Gastrocnemius medialis (tissue), 4 donors: Measurements from ENCODE around the gene POU2F2. TPM values are rescaled to one million over a fixed set of nuclear protein-coding genes. Genes with fewer than 3 reads are reported as not detected.

Source experiments
- ATAC-seq, 2 donors: fragments of 150-250 bp; one replicate each; pipeline ENCODE4 v1.9.1; 2016
- DNase-seq, 2 donors: peaks; one replicate each; pipeline ENCODE4 v3.0.0-alpha.2; 2019
- H3K27ac ChIP-seq, 4 donors: fragments of 200-600 bp; sonication (generic); 1 replicate in 1 of 4; 2 replicates in 3 of 4; pipeline ENCODE4 v1.5.1; 2016 to 2018; ENCODE audit warnings: mild to moderate bottlenecking in 2 of 4, moderate library complexity in 1 of 4
- H3K27me3 ChIP-seq, 3 donors: fragments of 200-600 bp; sonication (generic) in 2 of 3; 1 replicate in 1 of 3; 2 replicates in 2 of 3; pipeline versions ENCODE4 v1.5.1 to v1.6.0; 2016 to 2019; ENCODE audit warnings: mild to moderate bottlenecking in 1 of 3, moderate library complexity in 1 of 3
- H3K36me3 ChIP-seq, 2 donors: fragments of 200-600 bp; sonication (generic) in 1 of 2; one replicate each; pipeline ENCODE4 v1.5.1; 2017 to 2018
- H3K4me1 ChIP-seq, 2 donors: fragments of 200-600 bp; sonication (generic) in 1 of 2; one replicate each; pipeline ENCODE4 v1.5.1; 2016 to 2017; ENCODE audit warnings: mild to moderate bottlenecking in 2 of 2
- H3K4me3 ChIP-seq, 4 donors: fragments of 200-600 bp; sonication (generic) in 3 of 4; 1 replicate in 1 of 4; 2 replicates in 3 of 4; pipeline ENCODE4 v1.5.1; 2016 to 2019; ENCODE audit warnings: mild to moderate bottlenecking in 2 of 4
- H3K9me3 ChIP-seq, 3 donors: fragments of 200-600 bp; sonication (generic) in 2 of 3; 1 replicate in 1 of 3; 2 replicates in 2 of 3; pipeline ENCODE4 v1.5.1; 2016 to 2019
- POLR2A ChIP-seq, 2 donors: fragments of 450-650 bp; IDR thresholded peaks; one replicate each; pipeline ENCODE4 v1.6.1; 2017; ENCODE audit warnings: antibody characterized with exemption in 2 of 2, mild to moderate bottlenecking in 2 of 2, moderate library complexity in 2 of 2
- in situ Hi-C, 4 donors: fragments of 200-750 bp; cut with MboI; loops; one replicate each; pipeline versions ENCODE4 v1.15.0 to v1.8.0; 2017; ENCODE audit warnings: low sequenced_read_pairs in 4 of 4
- intact Hi-C: fragments of 100-400 bp; cut with DNase I; formaldehyde crosslinking; loops from one replicate; pipeline ENCODE4 v1.15.1; 2023; ENCODE audit warnings: low total_unique reads
- total RNA-seq, 4 donors: library from RNA; depleted of rRNA; stranded (reverse); fragments of >200 nt; gene quantifications; one replicate each; pipeline versions ENCODE4 v1.1.0 to v1.2.3, GENCODE V29; 2016
- TF ChIP-seq, protein P1 (sequence below), 5 experiments: fragments of 450-650 bp in 3 of 5; fragments of 200-600 bp in 2 of 5; sonication (generic) in 2 of 5; IDR thresholded peaks in 4 of 5; conservative IDR thresholded peaks in 1 of 5; 1 replicate in 4 of 5; 2 replicates in 1 of 5; pipeline ENCODE4 v1.5.1; 2016 to 2019; ENCODE audit warnings: antibody characterized with exemption in 5 of 5, mild to moderate bottlenecking in 3 of 5, moderate library complexity in 3 of 5

The POU2F2 gene
- total RNA-seq, 4 donors from 2014 or later: 0.26 to 1.7 (median 1.6) TPM; not detected in 1

GRCh38 chr19:42168206-42168605 lies 36.0 kb upstream of the POU2F2 start:
- H3K4me1 ChIP-seq: no peaks in the 10 kb centered on the region
- ATAC-seq: no peak
- DNase-seq: no peak
- peaks cover 3 to 5% (median 4%) of the 10 kb centered on the region in 3 donors for H3K27me3 ChIP-seq
- intact Hi-C loops: no loop called here
- TF ChIP-seq POLR2A (IDR thresholded peaks at IDR 0.05): no peak
- TF ChIP-seq, protein P1, sequence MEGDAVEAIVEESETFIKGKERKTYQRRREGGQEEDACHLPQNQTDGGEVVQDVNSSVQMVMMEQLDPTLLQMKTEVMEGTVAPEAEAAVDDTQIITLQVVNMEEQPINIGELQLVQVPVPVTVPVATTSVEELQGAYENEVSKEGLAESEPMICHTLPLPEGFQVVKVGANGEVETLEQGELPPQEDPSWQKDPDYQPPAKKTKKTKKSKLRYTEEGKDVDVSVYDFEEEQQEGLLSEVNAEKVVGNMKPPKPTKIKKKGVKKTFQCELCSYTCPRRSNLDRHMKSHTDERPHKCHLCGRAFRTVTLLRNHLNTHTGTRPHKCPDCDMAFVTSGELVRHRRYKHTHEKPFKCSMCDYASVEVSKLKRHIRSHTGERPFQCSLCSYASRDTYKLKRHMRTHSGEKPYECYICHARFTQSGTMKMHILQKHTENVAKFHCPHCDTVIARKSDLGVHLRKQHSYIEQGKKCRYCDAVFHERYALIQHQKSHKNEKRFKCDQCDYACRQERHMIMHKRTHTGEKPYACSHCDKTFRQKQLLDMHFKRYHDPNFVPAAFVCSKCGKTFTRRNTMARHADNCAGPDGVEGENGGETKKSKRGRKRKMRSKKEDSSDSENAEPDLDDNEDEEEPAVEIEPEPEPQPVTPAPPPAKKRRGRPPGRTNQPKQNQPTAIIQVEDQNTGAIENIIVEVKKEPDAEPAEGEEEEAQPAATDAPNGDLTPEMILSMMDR (IDR thresholded peaks at IDR 0.05 in 4 of 5, conservative IDR thresholded peaks at IDR 0.05 in 1 of 5): no peak
- H3K4me3 ChIP-seq: no peak overlapping the region
- no peaks in the 10 kb centered on the region for H3K36me3 ChIP-seq
- in situ Hi-C loops: no loop called here
- H3K27ac ChIP-seq: no peak overlapping the region
- H3K9me3 ChIP-seq: no peaks in the 10 kb centered on the region

DNA sequence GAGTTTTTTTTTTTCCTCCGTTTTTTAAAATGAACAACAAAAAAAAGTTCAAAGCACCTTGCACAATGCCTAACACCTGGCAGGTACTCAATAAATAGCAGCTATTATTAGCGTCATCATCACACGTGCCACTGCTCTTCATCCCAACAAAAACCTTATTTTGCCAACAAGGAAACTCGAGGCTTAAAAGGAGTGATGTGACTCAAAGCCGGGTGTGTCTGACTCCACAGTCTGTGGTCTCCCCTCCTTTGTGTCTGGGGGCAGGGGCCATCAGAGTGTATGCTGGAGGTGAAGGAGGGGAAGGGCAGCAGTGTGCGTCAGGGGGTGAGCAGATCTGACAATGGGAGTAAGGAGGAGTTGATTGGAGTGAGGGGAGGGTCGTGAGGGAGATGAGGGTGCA lies 34.1 kb upstream of the POU2F2 start:
- in situ Hi-C loops: no loop called here
- no peak for TF ChIP-seq POLR2A (IDR thresholded peaks at IDR 0.05)
- TF ChIP-seq, protein P1 (IDR thresholded peaks at IDR 0.05 in 4 of 5, conservative IDR thresholded peaks at IDR 0.05 in 1 of 5): no peak
- no peaks in the 10 kb centered on the region for H3K4me1 ChIP-seq
- H3K27me3 ChIP-seq: no peaks in the 10 kb centered on the region
- no peak overlapping the region for H3K27ac ChIP-seq
- intact Hi-C loops: no loop called here
- no peaks in the 10 kb centered on the region for H3K36me3 ChIP-seq
- H3K9me3 ChIP-seq: no peaks in the 10 kb centered on the region
- no peak overlapping the region for H3K4me3 ChIP-seq
- no peak for ATAC-seq
- no peak for DNase-seq

DNA sequence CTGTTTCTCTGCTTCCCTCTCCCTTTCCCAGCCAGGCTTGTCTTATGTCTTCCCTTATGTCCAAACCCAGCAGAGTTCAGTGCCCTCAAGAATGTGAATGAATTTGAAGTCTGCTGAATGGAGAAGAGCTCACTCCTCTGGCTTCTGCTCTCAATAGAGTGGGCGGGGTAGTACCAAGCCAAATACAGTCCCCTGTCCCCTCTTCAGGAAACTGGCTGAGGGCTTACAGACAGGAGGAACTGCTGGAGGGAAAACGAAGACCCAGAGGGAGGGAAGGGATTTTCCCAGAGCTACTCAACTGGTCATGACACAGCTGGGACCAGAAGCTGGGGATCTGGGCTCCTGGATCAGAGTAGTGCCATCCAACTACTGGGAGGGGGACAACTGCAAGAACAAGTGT lies 32.9 kb upstream of the POU2F2 start:
- no peaks in the 10 kb centered on the region for H3K4me1 ChIP-seq
- DNase-seq (no peak), ATAC-seq (no peak)
- no peak overlapping the region for H3K27ac ChIP-seq
- TF ChIP-seq, protein P1 (IDR thresholded peaks at IDR 0.05 in 4 of 5, conservative IDR thresholded peaks at IDR 0.05 in 1 of 5): no peak
- no peak for TF ChIP-seq POLR2A (IDR thresholded peaks at IDR 0.05)
- no peak overlapping the region for H3K4me3 ChIP-seq
- in situ Hi-C loops: no loop called here
- intact Hi-C loops: no loop called here
- no peaks in the 10 kb centered on the region for H3K27me3 ChIP-seq
- H3K36me3 ChIP-seq: no peaks in the 10 kb centered on the region
- no peaks in the 10 kb centered on the region for H3K9me3 ChIP-seq

- H3K9me3 ChIP-seq: no peaks in the 10 kb centered on the region
- ATAC-seq: no peak
- in situ Hi-C loops (no loop called here), intact Hi-C loops (no loop called here)
- H3K36me3 ChIP-seq: no peaks in the 10 kb centered on the region
- DNase-seq: no peak
- no peak overlapping the region for H3K27ac ChIP-seq
- H3K4me3 ChIP-seq: no peak overlapping the region
- TF ChIP-seq POLR2A (IDR thresholded peaks at IDR 0.05): no peak
- TF ChIP-seq, protein P1 (IDR thresholded peaks at IDR 0.05 in 4 of 5, conservative IDR thresholded peaks at IDR 0.05 in 1 of 5): no peak
- H3K4me1 ChIP-seq: no peaks in the 10 kb centered on the region
- peaks cover 0 to 2% (median 0%) of the 10 kb centered on the region in 3 donors for H3K27me3 ChIP-seq
These were observed 29.5 kb upstream of the POU2F2 start for GRCh38 chr19:42161616-42162263.

GRCh38 chr19:42159942-42160341 lies 27.7 kb upstream of the POU2F2 start:
- H3K27ac ChIP-seq: no peak overlapping the region
- in situ Hi-C loops: no loop called here
- no peak for ATAC-seq
- intact Hi-C loops: no loop called here
- no peaks in the 10 kb centered on the region for H3K4me1 ChIP-seq
- no peak overlapping the region for H3K4me3 ChIP-seq
- TF ChIP-seq POLR2A (IDR thresholded peaks at IDR 0.05): no peak
- TF ChIP-seq, protein P1 (IDR thresholded peaks at IDR 0.05 in 4 of 5, conservative IDR thresholded peaks at IDR 0.05 in 1 of 5): no peak
- no peaks in the 10 kb centered on the region for H3K36me3 ChIP-seq
- H3K27me3 ChIP-seq: peaks cover 3 to 7% (median 6%) of the 10 kb centered on the region in 3 donors
- H3K9me3 ChIP-seq: no peaks in the 10 kb centered on the region
- DNase-seq: no peak
